Measurements from ENCODE around the gene GALNT15.

The GALNT15 gene

DNA sequence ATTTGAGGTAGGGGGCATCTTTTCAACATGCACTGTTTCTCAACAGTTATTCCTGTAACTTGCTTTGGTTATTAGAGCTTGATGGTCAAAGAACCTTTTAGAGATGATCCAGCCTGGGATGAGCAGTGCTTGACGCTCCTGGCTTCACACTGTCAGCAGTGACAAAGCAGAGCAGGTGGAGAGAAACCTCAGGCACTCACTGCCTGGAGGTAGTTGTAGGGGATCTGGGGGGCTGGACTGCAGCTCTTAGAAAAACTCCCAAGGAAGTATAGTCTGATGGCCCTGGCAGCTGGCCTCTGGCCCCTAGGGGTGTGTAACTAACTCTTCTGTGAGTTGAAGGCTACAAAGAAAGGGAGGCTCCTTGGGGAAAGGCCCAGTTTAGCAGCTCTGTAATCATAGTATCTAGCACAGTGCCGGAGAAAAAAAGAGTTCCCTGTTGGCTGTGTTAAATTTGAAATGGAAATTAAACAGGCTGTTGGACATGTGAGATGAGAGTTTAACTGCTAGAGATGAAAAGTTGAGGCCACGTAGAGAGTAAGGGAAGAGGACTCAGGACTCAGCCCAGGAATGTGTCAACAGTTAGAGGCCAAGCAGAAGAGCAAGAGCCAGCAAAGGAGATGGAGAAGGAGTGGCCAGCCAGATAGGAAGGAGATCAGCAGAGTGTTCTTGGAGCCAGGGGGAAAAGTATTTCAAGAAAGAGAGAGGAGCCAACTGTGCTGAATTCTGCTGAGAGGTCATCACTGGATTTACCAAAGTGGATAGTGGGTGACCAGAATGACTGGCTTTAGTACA lies 104.7 kb downstream of the GALNT15 start:
- in situ Hi-C loops (cut with HindIII; ENCODE audit: low sequenced_read_pairs), result no loop called here

DNA sequence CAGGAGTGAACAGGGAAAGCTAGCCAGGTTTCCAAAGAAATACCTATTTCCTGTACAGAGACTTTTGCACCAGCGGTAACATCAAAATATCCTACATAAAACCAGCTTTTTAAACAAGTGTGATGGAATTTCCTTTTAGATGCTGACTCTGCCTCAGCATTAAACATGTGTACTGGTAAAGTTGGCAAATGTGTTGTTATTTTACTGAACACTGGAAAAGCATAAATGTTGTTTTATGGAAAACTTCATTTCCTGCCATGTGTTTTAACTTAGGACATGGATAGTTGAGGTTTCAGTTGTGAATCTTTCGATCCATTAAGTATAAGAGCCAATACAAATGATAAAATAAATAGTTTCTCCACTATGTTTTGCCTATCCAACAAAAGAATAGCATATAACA lies 106.2 kb downstream of the GALNT15 start:
- in situ Hi-C loops (cut with HindIII; ENCODE audit: low sequenced_read_pairs), result no loop called here

All from DLD1 (cell line).